Gastroesophageal sphincter (tissue), 3 donors: ENCODE data around the gene RBM24.

Experiments
- CTCF ChIP-seq, 4 experiments: fragments of 200-600 bp in 2 of 4; fragments of 450-650 bp in 2 of 4; sonication (generic) in 1 of 4; IDR thresholded peaks; one replicate each; pipeline ENCODE4 v1.5.1; 2017 to 2019; ENCODE audit warnings: antibody characterized with exemption in 4 of 4, mild to moderate bottlenecking in 2 of 4, moderate library complexity in 2 of 4
- EP300 ChIP-seq: sonication (generic); formaldehyde crosslinking; IDR thresholded peaks from one replicate; pipeline ENCODE4 v1.6.1; 2017; ENCODE audit warnings: antibody characterized with exemption, mild to moderate bottlenecking
- POLR2A ChIP-seq, 2 donors: fragments of 450-650 bp; IDR thresholded peaks; one replicate each; pipeline ENCODE4 v1.6.1; 2017; ENCODE audit warnings: antibody characterized with exemption in 2 of 2, mild to moderate bottlenecking in 2 of 2, moderate library complexity in 1 of 2
- POLR2AphosphoS5 ChIP-seq: sonication (generic); formaldehyde crosslinking; IDR thresholded peaks from one replicate; pipeline ENCODE4 v1.6.1; 2017; ENCODE audit warnings: antibody characterized with exemption

- TF ChIP-seq POLR2A (IDR thresholded peaks at IDR 0.05) (no peak), CTCF (IDR thresholded peaks at IDR 0.05) (no peak), EP300 (no peak), POLR2AphosphoS5 (no peak)
Measured at GRCh38 chr6:17339308-17339670, 58.1 kb downstream of the RBM24 start.
